GM23248 (cell line): ENCODE data around the gene ZNF394. TPM values are rescaled to one million over a fixed set of nuclear protein-coding genes. Genes with fewer than 3 reads are reported as not detected.
A peak's percentile ranks its signal among the peaks of the same experiment; 100 is the strongest.

ENCODE experiments used
- DNase-seq: peaks from one replicate; pipeline ENCODE4 v3.0.0-alpha.2; 2015
- H2AFZ ChIP-seq: fragments of 200-600 bp; sonication (generic); 2 replicates; pipeline ENCODE4 v1.6.1; 2016; ENCODE audit warnings: antibody characterized with exemption
- H3F3A ChIP-seq: fragments of 200-600 bp; sonication (generic); 2 replicates; pipeline ENCODE4 v1.6.1; 2016; ENCODE audit warnings: mild to moderate bottlenecking, antibody characterized with exemption, mixed run types; ENCODE audit not compliant: insufficient read depth
- H3K27ac ChIP-seq: fragments of 200-600 bp; sonication (generic); 2 replicates; pipeline ENCODE4 v1.5.1; 2016; ENCODE audit warnings: mild to moderate bottlenecking
- H3K27me3 ChIP-seq: fragments of 200-600 bp; sonication (generic); replicated peaks from 2 replicates; pipeline ENCODE4 v1.6.1; 2016; ENCODE audit warnings: mild to moderate bottlenecking; ENCODE audit not compliant: insufficient read depth
- H3K36me3 ChIP-seq: fragments of 200-600 bp; sonication (generic); 2 replicates; pipeline ENCODE4 v1.6.1; 2016; ENCODE audit warnings: low read depth, mild to moderate bottlenecking
- H3K4me1 ChIP-seq: fragments of 200-600 bp; sonication (generic); 2 replicates; pipeline ENCODE4 v1.6.1; 2016; ENCODE audit warnings: mild to moderate bottlenecking; ENCODE audit not compliant: insufficient read depth
- H3K4me2 ChIP-seq: fragments of 200-600 bp; sonication (generic); one replicate; pipeline ENCODE4 v1.6.1; 2016; ENCODE audit warnings: mild to moderate bottlenecking; ENCODE audit not compliant: unreplicated experiment
- H3K4me3 ChIP-seq: fragments of 200-600 bp; sonication (generic); 2 replicates; pipeline ENCODE4 v1.5.1; 2016; ENCODE audit warnings: mild to moderate bottlenecking
- H3K79me2 ChIP-seq: fragments of 200-600 bp; sonication (generic); 2 replicates; pipeline ENCODE4 v1.6.1; 2016; ENCODE audit warnings: mild to moderate bottlenecking; ENCODE audit not compliant: insufficient read depth
- H3K9ac ChIP-seq: fragments of 200-600 bp; sonication (generic); 2 replicates; pipeline ENCODE4 v1.6.1; 2016; ENCODE audit warnings: mild to moderate bottlenecking
- H3K9me2 ChIP-seq: fragments of 200-600 bp; sonication (generic); 2 replicates; pipeline ENCODE4 v1.6.1; 2016; ENCODE audit warnings: mixed run types, mild to moderate bottlenecking, moderate library complexity; ENCODE audit not compliant: insufficient read depth
- H3K9me3 ChIP-seq: fragments of 200-600 bp; sonication (generic); one replicate; pipeline ENCODE4 v1.6.1; 2017; ENCODE audit warnings: low read depth
- H4K20me1 ChIP-seq: fragments of 200-600 bp; sonication (generic); 2 replicates; pipeline ENCODE4 v1.6.0; 2016; ENCODE audit not compliant: insufficient read depth
- EZH2 ChIP-seq: fragments of 200-600 bp; sonication (generic); IDR thresholded peaks from 2 replicates; pipeline ENCODE4 v1.6.1; 2018; ENCODE audit warnings: antibody characterized with exemption, mild to moderate bottlenecking; ENCODE audit not compliant: insufficient read depth, poor library complexity, severe bottlenecking
- EZH2phosphoT487 ChIP-seq: fragments of 200-600 bp; sonication (generic); IDR thresholded peaks from 2 replicates; pipeline ENCODE4 v1.6.1; 2018; ENCODE audit warnings: antibody characterized with exemption, moderate library complexity, mild to moderate bottlenecking, low read depth; ENCODE audit not compliant: insufficient read depth
- WGBS, 2 experiments: methylation state at CpG; one replicate each; pipeline ENCODE4 v1.1.6; 2015 to 2017; ENCODE audit warnings: low lambda C conversion rate in 2 of 2, low coverage in 1 of 2; ENCODE audit errors: missing lambda C conversion rate in 2 of 2; 5-methylcytosine and 5-hydroxymethylcytosine counted together
- in situ Hi-C: fragments of 300-500 bp; cut with MboI; formaldehyde crosslinking; loops from 2 replicates; pipeline ENCODE4 v1.15.0; 2020
- polyA plus RNA-seq: library from polyadenylated mRNA; unstranded; fragments of >200 nt; fragmentation: Nextera tagmentation; extraction: Ambion mirVana; gene quantifications from 2 replicates; pipeline ENCODE4 v1.2.1, GENCODE V29; 2016
- total RNA-seq: library from RNA; depleted of rRNA; stranded (reverse); fragments of >200 nt; shearing (Covaris generic); gene quantifications from 2 replicates; pipeline ENCODE4 v1.2.3, GENCODE V29; 2014

ZNF394 gene
- total and polyA plus RNA-seq, 2 experiments from 2014 or later = 16.8 to 24.3 TPM

- in situ Hi-C loops = no loop called here
- 80% methylated on average over 11 of the region's 11 CpGs for WGBS, 2 experiments
Observed at GRCh38 chr7:99460651-99461050, 39.4 kb downstream of the ZNF394 start.

GRCh38 chr7:99459087-99459486, 41.0 kb downstream of the ZNF394 start:
- Histone ChIP-seq H3K4me2 (no peak overlapping the region), H3K27me3 (no peaks in the 10 kb centered on the region), H3K9ac (no peak overlapping the region), H3F3A (peaks cover 16% of the 10 kb centered on the region), H3K27ac (no peak overlapping the region), H3K4me1 (no peaks in the 10 kb centered on the region), H3K4me3 (no peak overlapping the region), H3K9me3 (no peaks in the 10 kb centered on the region), H3K9me2 (no peaks in the 10 kb centered on the region), H3K79me2 (peaks cover 93% of the 10 kb centered on the region), H3K36me3 (peaks cover 16% of the 10 kb centered on the region; the same call in 1 of the 2 replicates), H4K20me1 (peaks cover 8% of the 10 kb centered on the region; the same call in 1 of the 2 replicates), H2AFZ (no peak overlapping the region)
- TF ChIP-seq EZH2 (no peak), EZH2phosphoT487 (no peak)
- DNase-seq = peak; percentile 57
- WGBS, 2 experiments = 79 to 83% methylated on average over 8 of the region's 8 CpGs
- in situ Hi-C loops = no loop called here

More at GRCh38 chr7:99460651-99461050, 39.4 kb downstream of the ZNF394 start:
- Histone ChIP-seq H3K4me2 (no peak overlapping the region), H3K4me3 (no peak overlapping the region), H3K27ac (no peak overlapping the region), H4K20me1 (peaks cover 8% of the 10 kb centered on the region; the same call in 1 of the 2 replicates), H3K9me3 (no peaks in the 10 kb centered on the region), H3K36me3 (peaks cover 18% of the 10 kb centered on the region; the same call in 1 of the 2 replicates), H3K9me2 (no peaks in the 10 kb centered on the region), H3K79me2 (peaks cover 97% of the 10 kb centered on the region), H3K4me1 (peaks cover 8% of the 10 kb centered on the region; the same call in 1 of the 2 replicates), H3K27me3 (no peaks in the 10 kb centered on the region), H3F3A (peaks cover 16% of the 10 kb centered on the region), H2AFZ (no peak overlapping the region), H3K9ac (no peak overlapping the region)
- no peak for TF ChIP-seq EZH2phosphoT487
- no peak for TF ChIP-seq EZH2
- DNase-seq = no peak

- in situ Hi-C loops = no loop called here
- H3K79me2 ChIP-seq = peaks cover 82% of the 10 kb centered on the region
- H3K36me3 ChIP-seq = peaks cover 6% of the 10 kb centered on the region; the same call in 1 of the 2 replicates
- no peak overlapping the region for H3K4me3 ChIP-seq
- peaks cover 5% of the 10 kb centered on the region; the same call in 1 of the 2 replicates for H4K20me1 ChIP-seq
- no peak overlapping the region for H3K4me2 ChIP-seq
- WGBS, 2 experiments = 85 to 87% methylated on average over 26 of the region's 26 CpGs
- no peak overlapping the region for H3K9ac ChIP-seq
- H3K27ac ChIP-seq = no peak overlapping the region
- no peaks in the 10 kb centered on the region for H3K27me3 ChIP-seq
- H3K4me1 ChIP-seq = no peaks in the 10 kb centered on the region
- H3K9me2 ChIP-seq = no peaks in the 10 kb centered on the region
- TF ChIP-seq EZH2 (no peak), EZH2phosphoT487 (no peak)
- H3F3A ChIP-seq = peaks cover 16% of the 10 kb centered on the region
- no peak overlapping the region for H2AFZ ChIP-seq
- no peak for DNase-seq
- no peaks in the 10 kb centered on the region for H3K9me3 ChIP-seq
Observed at GRCh38 chr7:99457650-99458493, 42.2 kb downstream of the ZNF394 start.

- peaks cover 5% of the 10 kb centered on the region; the same call in 1 of the 2 replicates for H4K20me1 ChIP-seq
- no peaks in the 10 kb centered on the region for H3K9me3 ChIP-seq
- H3K27me3 ChIP-seq = no peaks in the 10 kb centered on the region
- H3K36me3 ChIP-seq = peaks cover 6% of the 10 kb centered on the region; the same call in 1 of the 2 replicates
- no peak overlapping the region for H3K9ac ChIP-seq
- no peak overlapping the region for H3K27ac ChIP-seq
- no peaks in the 10 kb centered on the region for H3K4me1 ChIP-seq
- H2AFZ ChIP-seq = no peak overlapping the region
- no peak overlapping the region for H3K4me3 ChIP-seq
- H3K4me2 ChIP-seq = no peak overlapping the region
- 65 to 67% methylated on average over 5 to 6 of the region's 6 CpGs for WGBS, 2 experiments
- H3K79me2 ChIP-seq = peaks cover 75% of the 10 kb centered on the region
- TF ChIP-seq EZH2 (no peak), EZH2phosphoT487 (no peak)
- DNase-seq = no peak
- in situ Hi-C loops = no loop called here
- peaks cover 16% of the 10 kb centered on the region for H3F3A ChIP-seq
- no peaks in the 10 kb centered on the region for H3K9me2 ChIP-seq
Observed at GRCh38 chr7:99457050-99457649, 42.9 kb downstream of the ZNF394 start.
